HTERT RPE-1 (cell line): ENCODE measurements around the gene TENT5A.
"Not testable (repeated sequence)": the region's sequence is repeated elsewhere in the genome, so short reads cannot be mapped to it uniquely, and the experiment has no call there.

Source experiments
- in situ Hi-C: fragments of 300-500 bp; cut with MboI; formaldehyde crosslinking; loops from 4 replicates; pipeline ENCODE4 v1.14.3; 2020; ENCODE audit warnings: low sequenced_read_pairs

Gene TENT5A

DNA sequence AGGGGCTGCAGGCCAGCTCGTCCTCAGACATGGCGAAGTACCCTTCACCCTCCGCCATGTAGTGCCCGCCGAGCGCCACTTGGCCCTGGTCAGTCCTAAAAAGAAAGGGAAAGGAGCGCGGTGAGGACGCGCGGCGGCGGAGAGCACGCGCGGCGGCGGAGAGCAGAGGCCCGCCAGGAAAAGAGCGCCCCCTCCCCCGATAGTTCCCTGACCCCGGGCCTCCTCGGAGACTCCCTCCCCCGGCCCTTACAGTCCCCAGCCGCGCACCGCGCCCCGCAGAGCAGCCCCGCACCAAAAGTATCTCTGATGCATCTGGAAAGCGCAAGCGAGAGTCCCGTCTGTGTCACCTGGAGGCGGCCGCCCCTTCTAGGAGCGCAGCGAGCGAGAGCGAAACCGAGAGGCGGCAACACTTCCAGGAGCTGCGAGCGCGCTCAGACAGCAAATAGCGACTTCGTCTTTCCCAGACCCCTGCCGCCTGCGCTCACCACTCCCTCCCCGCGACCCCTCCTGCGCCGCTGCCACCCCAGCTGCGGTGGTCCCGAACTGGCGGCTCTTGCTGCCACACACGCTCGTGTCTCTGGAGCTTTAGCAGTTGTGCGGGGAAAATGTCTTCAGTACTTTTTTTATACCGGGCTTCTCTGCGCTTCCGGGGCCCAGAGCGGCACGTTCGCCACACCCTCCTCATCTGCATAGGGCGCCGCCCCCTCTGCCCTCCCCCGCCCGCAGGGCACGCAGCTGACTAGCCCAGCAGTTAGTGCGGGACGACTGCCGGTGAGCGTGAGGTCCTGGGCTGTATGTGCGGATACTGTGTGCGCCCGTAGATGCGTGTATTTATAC, at the start of gene TENT5A:
TENT5A (minus strand) TSS at position 598 of the 837 bp plus-strand sequence; CDS start at position 58, 540 bp downstream.
- in situ Hi-C loops, result no loop called here

DNA sequence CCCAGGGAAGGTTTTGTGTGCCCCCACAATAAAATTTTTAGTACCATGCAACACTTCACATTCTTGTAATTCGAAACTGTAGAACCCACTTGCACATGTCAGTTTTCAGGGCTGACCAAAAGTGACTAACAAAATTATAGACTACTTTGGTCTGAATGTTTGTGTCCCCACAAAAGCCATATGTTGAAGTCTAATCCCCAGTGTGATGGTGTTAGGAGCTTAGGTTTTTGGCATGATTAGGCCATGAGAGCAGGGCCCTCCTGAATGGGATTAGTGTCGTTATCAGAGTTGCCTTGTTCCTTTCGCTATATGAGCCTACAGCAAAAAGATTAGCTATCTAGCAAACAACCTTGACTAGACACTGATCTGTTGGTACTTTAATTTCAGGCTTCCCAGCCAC, 49.0 kb upstream of the TENT5A start:
- in situ Hi-C loops, result no loop called here

DNA sequence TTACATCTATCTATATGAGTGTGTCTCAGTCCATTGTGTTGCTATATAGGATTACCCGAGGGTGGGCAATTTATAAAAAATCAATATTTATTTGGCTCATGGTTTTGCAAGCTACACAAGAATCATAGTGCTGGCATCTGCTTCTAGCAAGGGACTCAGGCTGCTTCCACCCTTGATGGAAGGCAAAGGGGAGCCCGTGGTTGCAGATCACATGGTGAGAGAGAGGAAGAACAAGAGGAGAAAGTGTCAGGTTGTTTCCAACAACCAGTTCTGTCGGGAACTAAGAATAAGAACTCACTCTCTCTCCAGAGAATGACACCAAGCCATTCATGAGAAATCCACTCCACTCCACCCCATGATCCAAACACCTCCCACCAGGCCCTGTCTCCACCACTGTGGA, 48.2 kb upstream of the TENT5A start:
- in situ Hi-C loops, result no loop called here

DNA sequence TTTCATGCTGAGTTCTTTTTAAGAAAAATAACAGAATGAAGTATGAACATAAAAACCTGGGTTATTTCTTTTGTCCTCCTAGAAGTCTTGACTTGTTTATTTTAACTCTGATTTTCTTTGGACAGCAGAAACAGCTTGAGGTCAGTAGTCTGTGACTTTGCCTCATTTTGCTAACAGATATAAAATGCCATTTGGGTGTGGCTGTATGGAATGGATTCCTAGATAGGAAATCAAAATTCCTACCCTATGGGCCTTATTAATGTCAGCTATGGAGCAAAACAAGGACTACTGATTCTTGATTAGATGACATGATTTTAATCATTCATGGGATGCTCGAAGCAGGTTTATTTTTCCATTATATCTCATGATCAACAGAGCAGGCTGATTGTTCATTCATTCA, 46.8 kb upstream of the TENT5A start:
- in situ Hi-C loops, result no loop called here

DNA sequence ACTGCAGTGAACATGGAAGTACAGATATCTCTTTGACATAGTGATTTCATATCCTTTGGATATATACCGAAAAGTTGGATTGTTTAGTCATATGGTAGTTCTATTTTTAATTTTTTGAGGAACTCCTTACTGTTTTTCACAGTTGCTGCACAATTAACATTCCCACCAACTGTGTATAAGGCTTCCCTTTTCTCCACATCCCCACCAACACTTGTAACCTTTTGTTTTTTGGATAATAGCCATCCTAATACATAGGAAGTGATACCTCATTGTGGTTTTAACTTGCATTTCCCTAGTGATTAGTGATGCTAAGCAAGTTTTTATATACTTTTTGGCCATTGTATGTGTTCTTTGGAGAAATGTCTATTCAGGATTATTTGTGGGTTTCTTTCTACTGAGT, 45.1 kb upstream of the TENT5A start:
- in situ Hi-C loops, result no loop called here

DNA sequence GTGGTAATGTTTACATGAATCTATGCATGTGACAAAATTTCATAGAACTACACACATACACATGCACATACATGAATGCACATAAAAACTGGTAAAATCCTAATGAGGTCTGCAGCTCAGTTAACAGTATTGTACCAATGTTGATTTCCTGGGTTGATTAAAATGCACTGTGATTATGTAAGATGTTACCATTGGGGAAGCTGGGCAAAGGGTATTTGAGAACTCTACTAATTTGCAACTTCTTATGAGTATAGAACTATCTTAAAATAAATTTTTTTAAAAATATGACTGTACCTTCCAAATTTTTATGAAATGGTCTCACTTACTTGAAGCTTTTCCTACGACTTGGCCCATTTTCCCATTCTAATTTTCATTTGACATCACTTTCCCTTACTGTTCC, 43.4 kb upstream of the TENT5A start:
- in situ Hi-C loops, result no loop called here

DNA sequence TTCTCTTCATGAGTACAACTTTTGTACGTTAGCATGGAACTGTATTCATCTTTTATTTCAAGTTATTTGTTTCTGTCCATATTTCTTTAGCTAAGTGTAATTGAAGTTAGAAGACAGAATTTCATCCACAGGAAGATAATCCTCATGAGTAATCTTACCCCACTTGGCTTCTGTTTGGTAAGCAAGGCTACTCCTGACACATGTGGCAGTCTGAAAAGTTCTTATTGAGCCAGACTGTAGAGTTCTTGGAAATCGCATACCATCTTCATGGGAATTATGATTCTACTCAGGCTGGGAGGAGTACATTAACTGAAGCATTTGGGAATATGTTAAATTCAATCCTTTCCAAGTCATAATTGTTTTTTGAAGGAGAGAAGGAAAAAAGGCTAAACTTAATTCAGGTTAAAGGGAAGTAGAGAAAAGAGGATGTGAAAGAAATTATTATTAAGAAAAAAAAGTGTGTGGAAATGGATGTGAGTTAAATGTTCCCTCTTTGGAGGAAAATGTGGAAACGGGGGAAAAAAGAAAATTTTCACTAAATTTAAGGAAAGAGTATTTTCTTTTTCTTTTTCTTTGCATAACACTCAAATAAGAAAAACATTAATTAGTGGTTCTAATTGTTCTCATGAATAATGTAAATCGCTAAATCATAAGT, 41.5 kb upstream of the TENT5A start:
- in situ Hi-C loops, result no loop called here

DNA sequence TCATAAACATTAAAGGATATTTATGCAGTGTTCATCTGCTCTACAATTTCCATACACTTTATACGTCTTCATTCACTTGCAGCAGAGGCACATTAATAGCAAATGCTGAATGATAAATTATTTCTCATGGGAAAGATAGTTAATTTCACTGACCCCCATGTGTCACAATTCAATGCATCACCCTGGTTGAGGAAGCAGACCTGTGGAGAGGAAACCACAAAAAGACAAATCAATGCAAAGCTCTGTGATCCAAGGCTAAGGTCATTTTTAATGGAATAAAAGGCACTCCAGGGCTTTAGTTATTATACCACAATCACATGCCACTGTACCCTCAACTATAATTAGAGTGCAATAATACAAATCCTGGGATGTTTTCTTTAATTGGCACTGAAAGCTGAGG, 40.3 kb upstream of the TENT5A start:
- in situ Hi-C loops, result no loop called here

DNA sequence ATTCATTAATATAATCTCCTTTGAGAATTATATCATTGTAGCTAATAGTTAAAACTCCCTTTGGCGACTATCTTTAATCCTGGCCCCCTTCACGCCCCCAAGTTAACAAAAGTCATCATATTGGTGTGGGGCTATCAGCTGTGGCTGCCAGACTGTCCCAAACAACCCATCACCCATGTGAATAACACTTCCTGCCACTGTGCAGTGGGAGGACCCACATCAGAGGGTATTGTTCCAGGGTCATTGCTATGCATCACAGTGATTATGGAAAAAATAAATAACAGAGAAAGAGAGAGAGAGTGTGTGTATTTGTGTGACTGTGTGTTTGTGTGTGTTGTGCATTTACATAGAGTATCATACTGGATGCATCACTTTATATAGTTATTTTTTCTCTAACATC, 39.3 kb upstream of the TENT5A start:
- in situ Hi-C loops, result no loop called here

DNA sequence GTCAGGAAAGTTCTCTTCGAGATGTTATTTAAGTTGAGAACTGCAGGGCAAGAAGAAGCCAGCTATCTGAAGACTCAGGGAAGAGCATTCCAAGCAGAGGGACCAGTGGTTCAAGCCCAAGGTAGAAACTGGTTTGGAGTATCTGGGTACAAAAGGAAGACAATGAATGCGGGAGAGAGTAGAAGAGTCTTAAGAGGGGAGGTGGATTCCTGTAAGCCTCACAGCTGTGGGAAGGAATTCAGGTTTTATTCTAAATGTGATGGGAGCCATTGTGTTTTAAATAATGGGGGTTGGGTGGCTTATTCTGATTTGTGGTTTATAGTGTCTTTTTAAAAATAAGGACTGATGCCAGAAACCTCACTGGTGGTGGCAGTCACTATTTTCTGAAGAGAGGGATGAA, 37.6 kb upstream of the TENT5A start:
- in situ Hi-C loops, result no loop called here

DNA sequence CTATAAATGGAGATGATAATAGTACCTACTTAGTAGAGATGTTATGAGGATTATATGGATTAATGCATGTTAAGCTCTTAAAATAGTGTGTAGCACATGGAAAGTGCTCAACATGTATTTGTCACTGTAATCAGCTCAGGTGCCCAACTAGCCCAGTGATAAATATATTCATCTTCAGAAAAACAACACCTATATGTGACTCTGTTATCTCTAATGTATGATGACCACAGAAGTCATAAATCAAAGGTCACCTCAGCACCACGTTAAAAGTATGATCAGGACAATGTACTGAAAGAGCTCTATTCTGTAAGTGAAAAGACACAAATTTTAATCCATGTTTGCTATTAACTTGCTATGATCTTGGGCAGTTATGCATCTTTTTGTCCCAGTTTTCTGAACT, 36.8 kb upstream of the TENT5A start:
- in situ Hi-C loops, result no loop called here

DNA sequence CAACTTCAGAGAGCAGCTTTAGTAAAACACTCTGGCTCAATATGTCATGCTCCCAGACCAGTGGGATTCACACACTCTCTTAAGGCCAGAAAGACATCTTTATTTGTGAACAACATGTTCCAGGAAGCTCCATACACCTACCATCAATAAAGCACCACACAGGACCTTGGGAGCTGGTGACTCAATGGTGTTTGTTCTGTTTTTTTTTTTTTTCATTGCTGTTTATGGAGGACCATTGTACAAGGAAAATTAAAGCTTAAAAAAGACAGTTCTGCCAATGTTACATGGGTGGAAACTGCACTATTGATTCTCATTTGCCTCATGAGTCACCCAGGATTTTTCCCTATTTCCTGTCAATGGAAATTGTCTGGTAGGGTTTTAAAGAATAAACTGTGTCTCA, 36.3 kb upstream of the TENT5A start:
- in situ Hi-C loops, result no loop called here

DNA sequence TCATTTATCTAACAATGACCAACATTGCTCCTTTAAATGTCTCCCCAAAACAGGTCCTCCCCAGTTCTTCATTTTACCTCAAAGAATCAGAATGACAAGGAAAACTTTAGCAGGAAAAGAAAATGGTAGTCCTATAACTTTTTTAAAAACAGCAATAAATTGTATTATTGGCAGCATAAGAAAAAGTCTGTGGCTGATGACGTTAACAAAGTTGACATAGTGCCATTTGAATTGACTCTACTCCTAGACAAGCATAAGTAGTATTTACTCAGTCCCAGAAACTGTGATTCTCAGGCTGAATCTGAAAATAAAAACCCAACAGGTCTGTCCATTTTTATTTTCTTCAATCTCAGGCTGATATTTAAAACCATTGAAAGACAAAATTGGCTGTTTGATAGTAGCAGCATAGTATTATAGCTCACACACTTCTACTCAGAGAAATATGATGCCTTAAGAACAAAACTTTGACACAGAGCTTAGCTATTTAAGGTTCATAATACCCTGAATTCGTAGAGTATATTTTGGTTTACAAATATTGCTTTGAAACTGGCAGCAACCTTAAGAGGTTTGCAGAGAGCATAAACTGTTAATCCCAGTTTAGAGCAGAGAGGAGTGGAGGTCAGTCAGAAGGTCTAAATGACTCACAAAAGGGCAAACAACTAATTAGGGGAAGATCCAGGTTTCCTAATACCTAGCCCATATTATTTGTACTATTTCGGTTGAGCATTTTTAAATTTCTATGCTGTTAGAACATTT, 35.0 kb upstream of the TENT5A start:
- in situ Hi-C loops, result no loop called here

DNA sequence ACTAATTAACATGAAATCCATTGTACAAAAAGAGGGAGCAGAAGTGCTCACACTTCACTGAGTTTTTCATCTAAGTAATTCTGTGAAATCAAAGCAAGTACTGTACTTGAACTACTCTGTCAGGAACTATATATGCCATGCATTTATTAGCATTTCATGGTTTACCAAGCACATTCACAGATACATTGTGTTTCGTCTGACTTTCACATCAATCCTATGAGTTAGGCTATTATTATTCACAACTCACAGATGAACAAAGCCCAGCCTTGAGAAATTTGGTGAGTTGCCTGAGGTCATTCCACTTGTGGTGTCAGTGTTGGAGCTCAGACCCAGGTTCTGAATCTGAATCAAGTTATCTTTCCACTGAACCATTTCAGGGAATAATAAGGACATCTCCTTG, 33.7 kb upstream of the TENT5A start:
- in situ Hi-C loops, result no loop called here

DNA sequence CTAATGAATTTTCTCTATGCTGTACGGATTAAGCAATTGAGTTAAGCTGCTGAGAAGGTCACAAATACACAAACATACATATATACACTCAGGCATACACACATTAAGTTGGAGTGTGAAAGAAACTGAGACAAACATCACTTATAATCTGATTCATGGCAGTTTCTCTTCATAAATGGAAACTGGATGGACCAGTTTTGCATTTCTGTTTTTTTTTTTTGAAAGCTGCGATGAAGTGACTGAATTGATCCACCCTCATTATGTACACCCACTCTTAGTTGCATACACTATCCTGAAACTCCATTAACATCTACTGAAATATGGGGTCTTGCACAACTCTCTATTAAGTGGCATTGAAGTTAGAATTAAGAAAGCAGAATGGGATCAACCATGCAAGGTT, 32.9 kb upstream of the TENT5A start:
- in situ Hi-C loops, result no loop called here

DNA sequence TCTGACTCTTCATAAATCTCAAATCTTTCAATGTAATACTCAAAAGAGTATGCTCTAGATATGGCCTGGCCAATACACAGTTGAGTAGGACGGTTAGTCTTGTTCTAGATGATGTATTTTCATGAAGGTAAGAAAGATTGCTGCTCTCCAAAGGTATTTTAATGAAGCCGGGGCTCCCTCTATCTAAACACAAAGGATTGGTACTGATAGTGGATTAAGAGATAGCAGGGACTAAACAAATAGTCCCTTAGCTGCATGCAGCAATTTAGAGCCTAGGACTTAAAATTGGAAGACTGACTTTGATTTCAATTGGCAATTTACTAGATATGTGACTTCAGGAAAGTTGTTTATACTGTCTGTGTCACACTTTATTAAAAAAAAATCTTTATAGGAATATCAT, 31.4 kb upstream of the TENT5A start:
- in situ Hi-C loops, result no loop called here

DNA sequence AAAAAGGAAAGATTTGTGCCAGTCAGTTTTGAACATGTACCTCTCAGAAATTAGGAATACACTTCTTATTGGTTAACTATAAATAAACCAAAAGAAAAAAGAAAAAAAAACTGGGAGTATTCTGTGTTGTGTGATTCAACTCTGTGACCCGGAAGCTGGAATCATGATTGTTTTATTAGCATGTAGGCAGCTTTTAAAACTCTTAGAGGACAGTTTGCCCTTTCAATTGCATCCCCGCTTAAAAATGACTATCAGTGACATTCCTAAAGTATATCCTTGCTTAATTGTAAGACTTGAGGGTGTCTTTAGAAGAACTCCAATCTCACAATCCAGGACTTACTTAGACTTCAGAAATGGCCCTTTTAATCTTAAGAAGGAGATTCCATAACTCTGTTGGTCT, 29.1 kb upstream of the TENT5A start:
- in situ Hi-C loops, result no loop called here

DNA sequence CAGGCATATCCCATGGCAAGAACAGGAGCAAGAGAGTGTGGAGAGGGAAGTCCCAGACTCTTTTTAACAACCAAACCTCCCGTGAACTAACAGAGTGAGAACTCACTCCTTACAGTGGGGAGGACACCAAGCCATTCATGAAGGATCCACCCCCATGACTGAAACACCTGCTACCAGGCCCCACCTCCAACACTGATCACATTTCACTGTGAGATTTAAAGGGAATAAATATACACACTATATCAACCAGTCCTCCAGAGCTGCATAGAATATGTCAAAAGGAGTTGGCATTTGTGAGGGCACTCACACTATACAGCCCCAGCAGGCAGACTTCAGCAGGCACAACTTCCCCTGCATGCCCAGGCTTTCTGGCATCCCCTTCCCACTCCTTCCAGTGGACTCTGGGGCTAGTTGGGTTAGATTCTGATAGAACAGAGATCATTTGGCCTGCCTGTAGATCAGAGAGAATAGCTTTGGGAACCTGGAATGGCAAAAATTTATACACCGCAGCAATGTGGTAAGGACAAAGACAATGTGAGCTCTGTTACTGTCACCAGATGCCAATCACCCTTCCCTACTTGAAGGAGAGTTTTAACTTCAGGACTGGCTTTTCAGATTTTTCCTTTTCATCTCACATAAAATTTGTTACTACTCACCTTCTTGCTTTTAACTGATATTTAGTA, 25.2 kb upstream of the TENT5A start:
- in situ Hi-C loops, result no loop called here

DNA sequence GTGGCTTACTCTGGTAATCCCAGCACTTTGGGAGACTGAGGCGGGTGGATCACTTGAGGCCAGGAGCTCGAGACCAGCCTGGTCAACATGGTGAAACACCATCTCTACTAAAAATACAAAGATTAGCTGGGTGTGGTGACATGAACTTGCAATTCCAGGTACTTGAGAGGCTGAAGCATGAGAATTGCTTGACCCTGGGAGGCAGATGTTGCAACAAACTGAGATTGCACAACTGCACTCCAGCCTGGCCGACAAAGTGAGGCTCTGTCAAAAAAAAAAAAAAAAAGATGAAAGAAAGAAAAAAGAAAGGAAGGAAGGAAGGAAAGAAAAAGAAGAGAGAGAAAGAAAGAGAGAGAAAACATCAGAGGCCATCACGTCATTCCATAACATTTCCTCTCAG, 23.7 kb upstream of the TENT5A start:
- in situ Hi-C loops, result not testable (repeated sequence)

DNA sequence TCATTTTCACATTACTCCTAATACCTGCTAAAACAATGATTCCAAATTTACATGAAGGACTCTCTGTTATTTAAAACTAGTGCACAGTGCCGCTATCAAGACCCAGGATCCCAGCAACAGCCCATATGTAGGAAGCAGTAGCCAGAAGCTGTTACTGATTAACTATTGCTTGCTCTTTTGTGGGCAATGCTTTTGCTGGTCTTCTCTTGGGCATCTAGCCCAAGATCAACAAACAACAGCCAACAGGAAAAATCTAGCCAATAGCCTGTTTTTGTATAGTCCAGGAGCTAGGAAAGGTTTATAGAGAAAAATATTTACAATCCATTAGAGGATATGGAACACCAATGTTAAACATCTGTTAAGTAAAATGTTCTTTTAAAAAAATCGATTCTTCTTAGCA, 22.1 kb upstream of the TENT5A start:
- in situ Hi-C loops, result no loop called here

DNA sequence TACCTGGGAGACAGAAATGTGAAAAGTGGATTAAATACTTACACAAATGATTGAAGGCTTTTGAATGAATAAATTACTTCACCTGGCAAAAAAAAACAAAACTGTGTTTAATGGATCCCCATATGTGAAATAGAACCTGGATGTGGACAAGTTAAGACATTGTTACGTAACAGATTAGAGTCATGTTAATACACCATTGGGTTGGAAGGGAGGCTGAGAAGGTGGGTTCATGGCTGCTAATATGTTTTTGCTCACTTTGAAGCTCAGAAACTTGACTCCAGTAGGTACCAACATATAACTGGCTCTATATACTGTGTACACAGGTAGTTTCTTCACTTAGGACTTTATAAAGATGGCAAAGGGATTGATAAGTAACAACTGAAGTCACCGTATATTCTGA, 21.4 kb upstream of the TENT5A start:
- in situ Hi-C loops, result no loop called here
